HG02981 (cell line): ENCODE results near the gene PRKCI.
A peak's percentile ranks its signal among the peaks of the same experiment; 100 is the strongest.
"Not testable (repeated sequence)": the region's sequence is repeated elsewhere in the genome, so short reads cannot be mapped to it uniquely, and the experiment has no call there.

Experiments used
- ATAC-seq: cut with Tn5 transposase; IDR thresholded peaks from one replicate; pipeline ENCODE4 v1.9.1; 2021; ENCODE audit warnings: mild to moderate bottlenecking, moderate library complexity; ENCODE audit not compliant: unreplicated experiment

PRKCI gene

GRCh38 chr3:170222647-170223541, 670 bp downstream of the PRKCI start:
- ATAC-seq: peak; percentile 33

- ATAC-seq: no peak
Measured at GRCh38 chr3:170225166-170225565, 2.9 kb downstream of the PRKCI start.

- ATAC-seq: no peak
Measured at GRCh38 chr3:170226426-170226960, 4.3 kb downstream of the PRKCI start.

- no peak for ATAC-seq
Measured at GRCh38 chr3:170228093-170228766, 6.0 kb downstream of the PRKCI start.

- ATAC-seq: no peak
Measured at GRCh38 chr3:170232266-170232665, 10.0 kb downstream of the PRKCI start.

GRCh38 chr3:170233530-170233929, 11.3 kb downstream of the PRKCI start:
- no peak for ATAC-seq

GRCh38 chr3:170240142-170240541, 17.9 kb downstream of the PRKCI start:
- no peak for ATAC-seq

GRCh38 chr3:170240671-170241070, 18.4 kb downstream of the PRKCI start:
- ATAC-seq: no peak

- ATAC-seq: no peak
Measured at GRCh38 chr3:170244576-170244975, 22.4 kb downstream of the PRKCI start.

- ATAC-seq: no peak
Measured at GRCh38 chr3:170247875-170248274, 25.7 kb downstream of the PRKCI start.

- ATAC-seq: no peak
Measured at GRCh38 chr3:170256597-170256996, 34.4 kb downstream of the PRKCI start.

- ATAC-seq: peak; percentile 65
Measured at GRCh38 chr3:170257145-170257544, 34.9 kb downstream of the PRKCI start.

GRCh38 chr3:170258105-170258487, 35.9 kb downstream of the PRKCI start:
- ATAC-seq: no peak

- ATAC-seq: no peak
Measured at GRCh38 chr3:170259907-170260306, 37.7 kb downstream of the PRKCI start.

GRCh38 chr3:170267793-170268192, 45.6 kb downstream of the PRKCI start:
- ATAC-seq: no peak

GRCh38 chr3:170269673-170270254, 47.5 kb downstream of the PRKCI start:
- ATAC-seq: not testable (repeated sequence)

GRCh38 chr3:170270282-170270881, 48.2 kb downstream of the PRKCI start:
- no peak for ATAC-seq

- ATAC-seq: no peak
Measured at GRCh38 chr3:170274641-170275040, 52.4 kb downstream of the PRKCI start.

- no peak for ATAC-seq
Measured at GRCh38 chr3:170275832-170276231, 53.6 kb downstream of the PRKCI start.

- ATAC-seq: not testable (repeated sequence)
Measured at GRCh38 chr3:170277311-170277710, 55.1 kb downstream of the PRKCI start.
